NCI-H2081 treated with DMSO at 0.1 percent for 48 hours (cell line): ENCODE results near the gene UBXN2A.

Experiments used
- DNase-seq: peaks from one replicate; lab custom pipeline; 2025; lab: John Stamatoyannopoulos, UW

UBXN2A gene

GRCh38 chr2:24046930-24047702 is 106.9 kb downstream of the UBXN2A start, which contains the start of gene WDCP:
WDCP (minus strand) TSS chr2:24047391; CDS start chr2:24039494, 7,897 bp downstream.
- peak; percentile 98 for DNase-seq

- DNase-seq = no peak
Measured at GRCh38 chr2:24047703-24048033, 107.4 kb downstream of the UBXN2A start.

GRCh38 chr2:24048769-24049484 is 108.7 kb downstream of the UBXN2A start:
- DNase-seq = no peak

GRCh38 chr2:24049485-24050021 is 109.3 kb downstream of the UBXN2A start, which contains the start of gene FKBP1B:
FKBP1B (plus strand) TSS chr2:24049741; CDS start chr2:24049850, 109 bp downstream.
- DNase-seq = no peak

- no peak for DNase-seq
Measured at GRCh38 chr2:24050041-24050979, 110.0 kb downstream of the UBXN2A start.

- DNase-seq = no peak
Measured at GRCh38 chr2:24051833-24052232, 111.6 kb downstream of the UBXN2A start.

GRCh38 chr2:24052951-24053350 is 112.7 kb downstream of the UBXN2A start:
- DNase-seq = no peak
